HEK293 (cell line): ENCODE data around the gene PID1.

Experiments
- CTCF ChIA-PET: fragments of 350-600 bp; formaldehyde crosslinking; extraction: SDS; loops from one replicate; lab custom pipeline; 2021; ENCODE audit warnings: antibody characterized with exemption; lab: Yijun Ruan, JAX
- POLR2A ChIA-PET: fragments of 300-600 bp; formaldehyde crosslinking; extraction: SDS; loops from one replicate; lab custom pipeline; 2020; ENCODE audit warnings: antibody characterized with exemption, inconsistent platforms; lab: Yijun Ruan, JAX
- H3K27ac ChIP-seq: fragments of 200-500 bp; sonication (Bioruptor generic); 2 replicates; pipeline ENCODE4 v1.5.1; 2014; ENCODE audit warnings: low read depth, low read length, control low read depth, inconsistent platforms; ENCODE audit errors: extremely low read depth
- H3K36me3 ChIP-seq, 2 experiments: fragments of 200-500 bp in 1 of 2; sonication (Bioruptor generic) in 1 of 2; 1 replicate in 1 of 2; 2 replicates in 1 of 2; pipeline ENCODE4 v1.5.1; 2014 to 2017; ENCODE audit warnings: inconsistent platforms in 2 of 2, low read length in 2 of 2; ENCODE audit not compliant: control insufficient read depth in 2 of 2, insufficient read depth in 1 of 2
- H3K4me1 ChIP-seq: fragments of 200-500 bp; sonication (Bioruptor generic); 2 replicates; pipeline ENCODE4 v1.5.1; 2014; ENCODE audit warnings: mild to moderate bottlenecking, low read length, inconsistent platforms; ENCODE audit not compliant: control insufficient read depth, insufficient read depth
- H3K4me3 ChIP-seq: 2 replicates; pipeline ENCODE4 v1.5.1; 2011; ENCODE audit warnings: low read depth, mild to moderate bottlenecking, control low read depth, low read length, moderate library complexity
- H3K9me3 ChIP-seq: fragments of 200-500 bp; sonication (Bioruptor generic); 2 replicates; pipeline ENCODE4 v1.5.1; 2014; ENCODE audit warnings: low read depth, low read length, inconsistent platforms; ENCODE audit not compliant: control insufficient read depth, insufficient read depth
- ATF2 ChIP-seq: fragments of 450-650 bp; formaldehyde crosslinking; IDR thresholded peaks from 2 replicates; pipeline ENCODE4 v1.5.1; 2016; ENCODE audit warnings: missing biosample characterization, missing genetic modification characterization, low read depth
- GFI1B ChIP-seq: fragments of 450-650 bp; formaldehyde crosslinking; IDR thresholded peaks from 2 replicates; pipeline ENCODE4 v1.5.1; 2016; ENCODE audit warnings: missing biosample characterization, missing genetic modification characterization
- HOXC10 ChIP-seq: sonication (generic); formaldehyde crosslinking; IDR thresholded peaks from 2 replicates; pipeline ENCODE4 v1.8.1; 2023; ENCODE audit warnings: mild to moderate bottlenecking, missing genetic modification reagents
- REPIN1 ChIP-seq: fragments of 450-650 bp; formaldehyde crosslinking; IDR thresholded peaks from 2 replicates; pipeline ENCODE4 v1.5.1; 2017; ENCODE audit warnings: missing biosample characterization, missing genetic modification characterization, low read depth
- REST ChIP-seq: fragments of 450-650 bp; formaldehyde crosslinking; IDR thresholded peaks from 2 replicates; pipeline ENCODE4 v1.5.1; 2016; ENCODE audit warnings: missing biosample characterization, missing genetic modification characterization
- SP3 ChIP-seq: fragments of 450-650 bp; formaldehyde crosslinking; IDR thresholded peaks from 2 replicates; pipeline ENCODE4 v1.5.1; 2016; ENCODE audit warnings: missing biosample characterization, missing genetic modification characterization
- ZBTB20 ChIP-seq: fragments of 450-650 bp; formaldehyde crosslinking; IDR thresholded peaks from 2 replicates; pipeline ENCODE4 v1.5.1; 2016; ENCODE audit warnings: missing biosample characterization, missing genetic modification characterization
- ZIC2 ChIP-seq: fragments of 450-650 bp; formaldehyde crosslinking; IDR thresholded peaks from 2 replicates; pipeline ENCODE4 v1.5.1; 2016; ENCODE audit warnings: missing biosample characterization, missing genetic modification characterization
- ZNF112 ChIP-seq: fragments of 450-650 bp; formaldehyde crosslinking; IDR thresholded peaks from 2 replicates; pipeline ENCODE4 v1.5.0; 2017; ENCODE audit warnings: missing biosample characterization, missing genetic modification characterization
- ZNF133 ChIP-seq: fragments of 450-650 bp; formaldehyde crosslinking; IDR thresholded peaks from 2 replicates; pipeline ENCODE4 v1.5.1; 2016; ENCODE audit warnings: missing biosample characterization, missing genetic modification characterization
- ZNF148 ChIP-seq: fragments of 450-650 bp; formaldehyde crosslinking; IDR thresholded peaks from 2 replicates; pipeline ENCODE4 v1.5.0; 2017; ENCODE audit warnings: missing biosample characterization, missing genetic modification characterization, borderline replicate concordance
- ZNF16 ChIP-seq: fragments of 450-650 bp; formaldehyde crosslinking; IDR thresholded peaks from 2 replicates; pipeline ENCODE4 v1.5.1; 2016; ENCODE audit warnings: low read depth, missing biosample characterization, missing genetic modification characterization
- ZNF184 ChIP-seq: fragments of 450-650 bp; IDR thresholded peaks from 2 replicates; pipeline ENCODE4 v1.5.1; 2018; ENCODE audit warnings: missing biosample characterization, mild to moderate bottlenecking, missing genetic modification characterization
- ZNF24 ChIP-seq: fragments of 450-650 bp; formaldehyde crosslinking; IDR thresholded peaks from 2 replicates; pipeline ENCODE4 v1.5.1; 2016; ENCODE audit warnings: missing biosample characterization, missing genetic modification characterization
- ZNF280D ChIP-seq: fragments of 450-650 bp; formaldehyde crosslinking; IDR thresholded peaks from 2 replicates; pipeline ENCODE4 v1.5.1; 2016; ENCODE audit warnings: missing biosample characterization, missing genetic modification characterization
- ZNF366 ChIP-seq: fragments of 450-650 bp; formaldehyde crosslinking; conservative IDR thresholded peaks from 2 replicates; pipeline ENCODE4 v1.5.1; 2016; ENCODE audit warnings: missing biosample characterization, missing genetic modification characterization
- ZNF398 ChIP-seq: fragments of 450-650 bp; formaldehyde crosslinking; IDR thresholded peaks from 2 replicates; pipeline ENCODE4 v1.5.1; 2017; ENCODE audit warnings: missing biosample characterization, missing genetic modification characterization
- ZNF48 ChIP-seq: fragments of 450-650 bp; formaldehyde crosslinking; IDR thresholded peaks from 2 replicates; pipeline ENCODE4 v1.5.1; 2016; ENCODE audit warnings: missing biosample characterization, missing genetic modification characterization
- ZNF514 ChIP-seq: fragments of 450-650 bp; formaldehyde crosslinking; IDR thresholded peaks from 2 replicates; pipeline ENCODE4 v1.5.1; 2016; ENCODE audit warnings: missing biosample characterization, missing genetic modification characterization
- ZNF623 ChIP-seq: fragments of 450-650 bp; formaldehyde crosslinking; IDR thresholded peaks from 2 replicates; pipeline ENCODE4 v1.5.1; 2016; ENCODE audit warnings: missing biosample characterization, missing genetic modification characterization
- ZNF707 ChIP-seq: fragments of 450-650 bp; formaldehyde crosslinking; IDR thresholded peaks from 2 replicates; pipeline ENCODE4 v1.5.1; 2016; ENCODE audit warnings: missing biosample characterization, missing genetic modification characterization
- ZNF792 ChIP-seq: fragments of 450-650 bp; formaldehyde crosslinking; IDR thresholded peaks from 2 replicates; pipeline ENCODE4 v1.5.1; 2016; ENCODE audit warnings: missing biosample characterization, missing genetic modification characterization

Gene PID1

GRCh38 chr2:229027353-229028105 lies 243.6 kb downstream of the PID1 start (continued):
- no peak for TF ChIP-seq REST (tag by site-specific recombination)
- TF ChIP-seq ZNF148 (tag by site-specific recombination): no peak
- TF ChIP-seq ZNF514 (tag by site-specific recombination): no peak

- CTCF ChIA-PET: no interaction called here
- Histone ChIP-seq H3K4me3 (no peak overlapping the region), H3K27ac (no peak overlapping the region), H3K4me1 (no peaks in the 10 kb centered on the region), H3K36me3 (no peaks in the 10 kb centered on the region), H3K9me3 (no peaks in the 10 kb centered on the region)
- TF ChIP-seq ZBTB20 (no peak), SP3 (tag by site-specific recombination) (no peak), ZNF16 (tag by site-specific recombination) (no peak), ZNF707 (no peak), ZNF184 (tag by site-specific recombination) (no peak)
- POLR2A ChIA-PET: no interaction called here
Measured at GRCh38 chr2:229025653-229026052, 245.4 kb downstream of the PID1 start.

GRCh38 chr2:229022652-229023051 lies 248.4 kb downstream of the PID1 start:
- POLR2A ChIA-PET: no interaction called here
- Histone ChIP-seq H3K36me3 (no peaks in the 10 kb centered on the region), H3K27ac (no peak overlapping the region), H3K9me3 (no peaks in the 10 kb centered on the region), H3K4me1 (no peaks in the 10 kb centered on the region), H3K4me3 (no peak overlapping the region)
- CTCF ChIA-PET: no interaction called here
- TF ChIP-seq ZNF112 (tag by site-specific recombination): no peak
- no peak for TF ChIP-seq ZIC2 (tag by site-specific recombination)
- TF ChIP-seq ZNF24: no peak
- TF ChIP-seq ZNF623 (tag by site-specific recombination): no peak
- no peak for TF ChIP-seq ZNF133
- no peak for TF ChIP-seq HOXC10 (CRISPR knock-in tag)
- no peak for TF ChIP-seq GFI1B
- TF ChIP-seq ZNF48 (tag by site-specific recombination): no peak
- TF ChIP-seq REPIN1: no peak
- no peak for TF ChIP-seq ZNF280D (tag by site-specific recombination)
- no peak for TF ChIP-seq ZNF366
- no peak for TF ChIP-seq ATF2 (tag by site-specific recombination)
- TF ChIP-seq ZNF398: no peak
- TF ChIP-seq ZNF792: no peak
